Measurements from ENCODE around the gene FGF14. TPM values are rescaled to one million over a fixed set of nuclear protein-coding genes. Genes with fewer than 3 reads are reported as not detected.

The FGF14 gene
- total RNA-seq, 2 experiments from 2014 or later: not detected

DNA sequence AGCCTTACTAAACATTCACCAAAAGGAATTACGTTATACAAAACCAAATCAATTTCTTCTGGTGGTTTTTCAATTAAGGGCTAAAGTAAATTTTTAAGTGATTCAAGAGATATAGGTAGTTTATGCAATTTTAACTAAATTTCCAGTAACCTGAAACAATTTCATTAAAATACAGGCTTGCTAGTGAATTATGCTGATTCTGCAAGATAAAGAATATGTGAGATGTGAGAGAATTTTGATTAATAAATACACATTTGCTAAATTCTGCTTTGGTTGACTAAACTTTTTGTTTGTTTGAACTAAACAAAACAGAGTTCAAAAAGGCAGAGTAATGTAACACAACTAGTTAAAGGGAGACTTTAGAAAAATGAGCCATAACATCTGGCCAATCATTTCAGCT, 27.1 kb downstream of the FGF14 start:
- Histone ChIP-seq H3K79me2 (ENCODE audit: insufficient read depth, low read depth, low read length) (no peaks in the 10 kb centered on the region), H3K4me3 (ENCODE audit: low read depth, low read length, poor library complexity, severe bottlenecking) (no peak overlapping the region), H3K4me2 (ENCODE audit: low read length) (no peak overlapping the region), H3K36me3 (ENCODE audit: insufficient read depth, low read length) (no peaks in the 10 kb centered on the region), H3K9me3 (ENCODE audit: low read length) (no peaks in the 10 kb centered on the region), H3K27ac (ENCODE audit: low read depth, low read length, poor library complexity, severe bottlenecking) (no peak overlapping the region), H2AFZ (ENCODE audit: low read length) (no peak overlapping the region), H4K20me1 (ENCODE audit: insufficient read depth, low read length) (no peaks in the 10 kb centered on the region), H3K4me1 (ENCODE audit: insufficient read depth, low read length, poor library complexity, severe bottlenecking) (no peaks in the 10 kb centered on the region), H3K9me2 (ENCODE audit: insufficient read depth, low read length) (no peaks in the 10 kb centered on the region)
- POLR2A ChIA-PET: no interaction called here
- CTCF ChIA-PET (ENCODE audit: unreplicated experiment): no interaction called here
- TF ChIP-seq, protein P1, sequence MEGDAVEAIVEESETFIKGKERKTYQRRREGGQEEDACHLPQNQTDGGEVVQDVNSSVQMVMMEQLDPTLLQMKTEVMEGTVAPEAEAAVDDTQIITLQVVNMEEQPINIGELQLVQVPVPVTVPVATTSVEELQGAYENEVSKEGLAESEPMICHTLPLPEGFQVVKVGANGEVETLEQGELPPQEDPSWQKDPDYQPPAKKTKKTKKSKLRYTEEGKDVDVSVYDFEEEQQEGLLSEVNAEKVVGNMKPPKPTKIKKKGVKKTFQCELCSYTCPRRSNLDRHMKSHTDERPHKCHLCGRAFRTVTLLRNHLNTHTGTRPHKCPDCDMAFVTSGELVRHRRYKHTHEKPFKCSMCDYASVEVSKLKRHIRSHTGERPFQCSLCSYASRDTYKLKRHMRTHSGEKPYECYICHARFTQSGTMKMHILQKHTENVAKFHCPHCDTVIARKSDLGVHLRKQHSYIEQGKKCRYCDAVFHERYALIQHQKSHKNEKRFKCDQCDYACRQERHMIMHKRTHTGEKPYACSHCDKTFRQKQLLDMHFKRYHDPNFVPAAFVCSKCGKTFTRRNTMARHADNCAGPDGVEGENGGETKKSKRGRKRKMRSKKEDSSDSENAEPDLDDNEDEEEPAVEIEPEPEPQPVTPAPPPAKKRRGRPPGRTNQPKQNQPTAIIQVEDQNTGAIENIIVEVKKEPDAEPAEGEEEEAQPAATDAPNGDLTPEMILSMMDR (conservative IDR thresholded peaks at IDR 0.05; ENCODE audit: low read length): no peak
- no peak for TF ChIP-seq EZH2phosphoT487 (IDR thresholded peaks at IDR 0.05; ENCODE audit: borderline replicate concordance, low read depth, low read length)
- intact Hi-C loops (cut with micrococcal nuclease; ENCODE audit: unreplicated experiment): no loop called here
- BruUV-seq (replicated peaks): no TSS peak
- DNase-seq (ENCODE audit: low spot score): no peak

DNA sequence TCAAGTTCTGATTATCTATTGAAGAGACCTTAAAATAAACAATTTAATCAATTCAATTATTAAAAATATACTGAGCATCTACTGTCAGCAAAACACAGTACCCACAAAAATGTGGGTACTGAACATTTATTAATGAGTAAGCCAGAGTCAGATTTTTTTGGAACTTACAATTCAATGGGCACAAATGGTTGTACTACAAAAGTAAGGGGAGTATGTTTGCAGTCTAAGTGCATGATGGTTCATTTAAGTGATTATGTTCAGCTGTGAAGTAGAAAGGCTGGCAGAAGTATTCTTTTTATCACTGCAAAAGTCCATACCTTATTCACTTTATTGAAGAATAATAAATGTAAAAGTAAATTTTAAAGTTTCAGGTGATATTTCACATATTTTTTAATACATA, 27.6 kb downstream of the FGF14 start:
- ChIA-PET POLR2A (no interaction called here), CTCF (ENCODE audit: unreplicated experiment) (no interaction called here)
- Histone ChIP-seq H3K4me3 (ENCODE audit: low read depth, low read length, poor library complexity, severe bottlenecking) (no peak overlapping the region), H3K4me2 (ENCODE audit: low read length) (no peak overlapping the region), H3K36me3 (ENCODE audit: insufficient read depth, low read length) (no peaks in the 10 kb centered on the region), H3K27ac (ENCODE audit: low read depth, low read length, poor library complexity, severe bottlenecking) (no peak overlapping the region), H4K20me1 (ENCODE audit: insufficient read depth, low read length) (no peaks in the 10 kb centered on the region), H3K4me1 (ENCODE audit: insufficient read depth, low read length, poor library complexity, severe bottlenecking) (no peaks in the 10 kb centered on the region), H3K79me2 (ENCODE audit: insufficient read depth, low read depth, low read length) (no peaks in the 10 kb centered on the region), H3K9me3 (ENCODE audit: low read length) (no peaks in the 10 kb centered on the region), H2AFZ (ENCODE audit: low read length) (no peak overlapping the region), H3K9me2 (ENCODE audit: insufficient read depth, low read length) (no peaks in the 10 kb centered on the region)
- intact Hi-C loops (cut with micrococcal nuclease; ENCODE audit: unreplicated experiment): no loop called here
- no peak for DNase-seq (ENCODE audit: low spot score)
- TF ChIP-seq, protein P1 (conservative IDR thresholded peaks at IDR 0.05; ENCODE audit: low read length): no peak
- TF ChIP-seq EZH2phosphoT487 (IDR thresholded peaks at IDR 0.05; ENCODE audit: borderline replicate concordance, low read depth, low read length): no peak
- no TSS peak for BruUV-seq (replicated peaks)

DNA sequence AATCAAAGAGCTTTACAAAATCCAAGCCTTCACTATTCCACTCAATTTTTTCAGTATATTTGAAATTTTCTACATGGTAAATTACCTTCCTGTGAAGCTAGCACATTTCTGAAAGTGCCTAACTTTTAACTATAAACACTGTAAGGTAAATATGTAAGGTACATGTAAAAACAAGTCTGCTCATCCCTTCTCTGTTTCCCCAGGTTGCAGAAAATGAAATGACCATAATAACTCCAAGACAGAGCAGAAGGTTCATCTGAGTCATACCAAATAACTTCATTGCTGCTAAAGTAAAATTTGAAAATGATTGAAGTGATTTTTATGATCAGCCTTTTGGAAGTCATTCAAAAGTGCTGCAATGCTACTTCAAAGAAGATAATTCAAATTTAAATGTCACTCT, 28.6 kb downstream of the FGF14 start:
- no peaks in the 10 kb centered on the region for H4K20me1 ChIP-seq (ENCODE audit: insufficient read depth, low read length)
- no peaks in the 10 kb centered on the region for H3K79me2 ChIP-seq (ENCODE audit: insufficient read depth, low read depth, low read length)
- no peaks in the 10 kb centered on the region for H3K9me3 ChIP-seq (ENCODE audit: low read length)
- no peaks in the 10 kb centered on the region for H3K4me1 ChIP-seq (ENCODE audit: insufficient read depth, low read length, poor library complexity, severe bottlenecking)
- POLR2A ChIA-PET: interaction anchor here (0.9 kb wide), 1 partner anchor 19 kb away, joined by 3 read pairs; no protein-coding TSS in a partner anchor
- no peak overlapping the region for H3K4me2 ChIP-seq (ENCODE audit: low read length)
- intact Hi-C loops (cut with micrococcal nuclease; ENCODE audit: unreplicated experiment): no loop called here
- no peak overlapping the region for H3K4me3 ChIP-seq (ENCODE audit: low read depth, low read length, poor library complexity, severe bottlenecking)
- no TSS peak for BruUV-seq (replicated peaks)
- DNase-seq (ENCODE audit: low spot score): no peak
- no peak overlapping the region for H3K27ac ChIP-seq (ENCODE audit: low read depth, low read length, poor library complexity, severe bottlenecking)
- TF ChIP-seq, protein P1 (conservative IDR thresholded peaks at IDR 0.05; ENCODE audit: low read length): no peak
- TF ChIP-seq EZH2phosphoT487 (IDR thresholded peaks at IDR 0.05; ENCODE audit: borderline replicate concordance, low read depth, low read length): no peak
- no peaks in the 10 kb centered on the region for H3K36me3 ChIP-seq (ENCODE audit: insufficient read depth, low read length)
- H2AFZ ChIP-seq (ENCODE audit: low read length): no peak overlapping the region
- no peaks in the 10 kb centered on the region for H3K9me2 ChIP-seq (ENCODE audit: insufficient read depth, low read length)
- CTCF ChIA-PET (ENCODE audit: unreplicated experiment): no interaction called here
